HEK293 (cell line): Measurements from ENCODE around the gene RBM4B.

ENCODE experiments used
- CTCF ChIP-seq: fragments of 450-650 bp; formaldehyde crosslinking; IDR thresholded peaks from 2 replicates; pipeline ENCODE4 v1.5.1; 2016; ENCODE audit warnings: missing biosample characterization, missing genetic modification characterization
- ZNF324 ChIP-seq: fragments of 450-650 bp; formaldehyde crosslinking; IDR thresholded peaks from 2 replicates; pipeline ENCODE4 v1.5.1; 2016; ENCODE audit warnings: missing biosample characterization, missing genetic modification characterization
- ZNF670 ChIP-seq: fragments of 450-650 bp; formaldehyde crosslinking; IDR thresholded peaks from 2 replicates; pipeline ENCODE4 v1.5.1; 2016; ENCODE audit warnings: missing biosample characterization, missing genetic modification characterization, low read depth
- ZNF792 ChIP-seq: fragments of 450-650 bp; formaldehyde crosslinking; IDR thresholded peaks from 2 replicates; pipeline ENCODE4 v1.5.1; 2016; ENCODE audit warnings: missing biosample characterization, missing genetic modification characterization

- no peak for TF ChIP-seq ZNF792
- no peak for TF ChIP-seq ZNF324 (tag by site-specific recombination)
- no peak for TF ChIP-seq CTCF
- no peak for TF ChIP-seq ZNF670 (tag by site-specific recombination)
These were observed 41.3 kb downstream of the RBM4B start for GRCh38 chr11:66636411-66636810.
